BLaER1 treated with 17β-estradiol and CSF1 and Interleukin-3, amounts not matched to agents 10 nM and 100 nM (cell line): Measurements from ENCODE around the gene MVD.

ENCODE experiments used
- H3K27ac ChIP-seq, 11 experiments: shearing (Covaris generic); formaldehyde crosslinking; 2 replicates each; pipeline ENCODE4 v1.8.1; 2022
- H3K27me3 ChIP-seq, 11 experiments: shearing (Covaris generic); formaldehyde crosslinking; 2 replicates each; pipeline ENCODE4 v1.8.1; 2022
- H3K36me3 ChIP-seq, 11 experiments: shearing (Covaris generic); formaldehyde crosslinking; 2 replicates each; pipeline ENCODE4 v1.8.1; 2022
- H3K4me1 ChIP-seq, 10 experiments: shearing (Covaris generic); formaldehyde crosslinking; 2 replicates each; pipeline ENCODE4 v1.8.1; 2022
- H3K4me2 ChIP-seq, 11 experiments: shearing (Covaris generic); formaldehyde crosslinking; 2 replicates each; pipeline ENCODE4 v1.8.1; 2022
- H3K4me3 ChIP-seq, 10 experiments: shearing (Covaris generic); formaldehyde crosslinking; 2 replicates each; pipeline ENCODE4 v1.8.1; 2022
- H3K9ac ChIP-seq, 11 experiments: shearing (Covaris generic); formaldehyde crosslinking; 2 replicates each; pipeline ENCODE4 v1.8.1; 2022
- H3K9me3 ChIP-seq, 11 experiments: shearing (Covaris generic); formaldehyde crosslinking; replicated peaks in 1 of 11; 2 replicates each; pipeline ENCODE4 v1.8.1; 2022
- H4K20me1 ChIP-seq, 11 experiments: shearing (Covaris generic); formaldehyde crosslinking; 2 replicates each; pipeline ENCODE4 v1.8.1; 2022
- Cebpa-rat ChIP-seq, 11 experiments: shearing (Covaris generic); IDR thresholded peaks; 2 replicates each; pipeline ENCODE4 v1.8.1; 2022

The MVD gene

GRCh38 chr16:88705801-88706228, 42.9 kb upstream of the MVD start:
- Histone ChIP-seq H3K4me2 (peak overlapping the region; percentile 96 to 100 (median 99)), H3K27me3 (peaks cover 0 to 26% (median 19%) of the 10 kb centered on the region in 11 experiments; a peak in 13 of 22 replicates), H3K4me3 (peak overlapping the region; percentile 85 to 99 (median 94)), H3K9ac (peak overlapping the region; percentile 81 to 95 (median 89)), H3K4me1 (peaks cover 57 to 83% (median 69%) of the 10 kb centered on the region in 10 experiments), H3K27ac (peak overlapping the region; percentile 80 to 96 (median 88)), H4K20me1 (peaks cover 0 to 64% (median 45%) of the 10 kb centered on the region in 11 experiments; a peak in 19 of 22 replicates), H3K9me3 (no peaks in the 10 kb centered on the region), H3K36me3 (peaks cover 0 to 41% (median 20%) of the 10 kb centered on the region in 11 experiments; a peak in 19 of 22 replicates)
- TF ChIP-seq Cebpa-rat (IDR thresholded peaks at IDR 0.05): no peak

- Histone ChIP-seq H3K9ac (peak overlapping the region; percentile 81 to 95 (median 89)), H3K4me2 (peak overlapping the region; percentile 96 to 100 (median 99)), H4K20me1 (peaks cover 0 to 58% (median 38%) of the 10 kb centered on the region in 11 experiments; a peak in 19 of 22 replicates), H3K36me3 (peaks cover 2 to 40% (median 21%) of the 10 kb centered on the region in 11 experiments; a peak in 21 of 22 replicates), H3K4me3 (peak overlapping the region; percentile 85 to 99 (median 94)), H3K4me1 (peaks cover 64 to 83% (median 72%) of the 10 kb centered on the region in 10 experiments), H3K27me3 (peaks cover 0 to 26% (median 19%) of the 10 kb centered on the region in 11 experiments; a peak in 13 of 22 replicates), H3K9me3 (no peaks in the 10 kb centered on the region), H3K27ac (peak overlapping the region; percentile 80 to 96 (median 88))
- no peak for TF ChIP-seq Cebpa-rat (IDR thresholded peaks at IDR 0.05)
Measured at GRCh38 chr16:88705076-88705684, 42.3 kb upstream of the MVD start.

- Histone ChIP-seq H4K20me1 (peaks cover 6 to 51% (median 24%) of the 10 kb centered on the region in 11 experiments; a peak in 19 of 22 replicates), H3K36me3 (peaks cover 0 to 40% (median 17%) of the 10 kb centered on the region in 11 experiments; a peak in 17 of 22 replicates), H3K27ac (peak overlapping the region; percentile 80 to 97 (median 93)), H3K4me2 (peak overlapping the region; percentile 96 to 100 (median 99)), H3K9me3 (no peaks in the 10 kb centered on the region), H3K4me3 (peak overlapping the region; percentile 39 to 99 (median 94); a peak in 19 of 20 replicates), H3K9ac (peak overlapping the region; percentile 81 to 95 (median 89)), H3K4me1 (peaks cover 78 to 92% (median 84%) of the 10 kb centered on the region in 10 experiments), H3K27me3 (peaks cover 0 to 26% (median 19%) of the 10 kb centered on the region in 11 experiments; a peak in 13 of 22 replicates)
- TF ChIP-seq Cebpa-rat (IDR thresholded peaks at IDR 0.05): no peak
Measured at GRCh38 chr16:88703486-88704309, 40.8 kb upstream of the MVD start.

- Histone ChIP-seq H3K4me2 (peak overlapping the region; percentile 96 to 100 (median 99)), H3K4me3 (peak overlapping the region; percentile 43 to 99 (median 94); a peak in 19 of 20 replicates), H3K9me3 (no peaks in the 10 kb centered on the region), H3K9ac (peak overlapping the region; percentile 75 to 95 (median 89)), H3K4me1 (peaks cover 81 to 92% (median 85%) of the 10 kb centered on the region in 10 experiments), H3K27ac (peak overlapping the region; percentile 60 to 97 (median 93)), H3K36me3 (peaks cover under 1 to 42% (median 28%) of the 10 kb centered on the region in 11 experiments; a peak in 21 of 22 replicates), H4K20me1 (peaks cover 6 to 51% (median 20%) of the 10 kb centered on the region in 11 experiments; a peak in 18 of 22 replicates), H3K27me3 (peaks cover 0 to 26% (median 19%) of the 10 kb centered on the region in 11 experiments; a peak in 13 of 22 replicates)
- no peak for TF ChIP-seq Cebpa-rat (IDR thresholded peaks at IDR 0.05)
Measured at GRCh38 chr16:88702371-88703210, 39.7 kb upstream of the MVD start.

- Histone ChIP-seq H3K4me1 (peaks cover 81 to 89% (median 84%) of the 10 kb centered on the region in 10 experiments), H3K9me3 (no peaks in the 10 kb centered on the region), H3K4me3 (peak overlapping the region; percentile 43 to 99 (median 94)), H3K36me3 (peaks cover 6 to 50% (median 36%) of the 10 kb centered on the region in 11 experiments; a peak in 21 of 22 replicates), H3K27ac (peak overlapping the region; percentile 60 to 97 (median 93)), H3K4me2 (peak overlapping the region; percentile 96 to 100 (median 99)), H4K20me1 (peaks cover 6 to 45% (median 21%) of the 10 kb centered on the region in 11 experiments; a peak in 15 of 22 replicates), H3K9ac (peak overlapping the region; percentile 75 to 95 (median 89)), H3K27me3 (peaks cover 0 to 26% (median 19%) of the 10 kb centered on the region in 11 experiments; a peak in 13 of 22 replicates)
- TF ChIP-seq Cebpa-rat (IDR thresholded peaks at IDR 0.05): no peak
Measured at GRCh38 chr16:88701581-88702370, 38.9 kb upstream of the MVD start.

GRCh38 chr16:88700636-88701482, 38.0 kb upstream of the MVD start:
- peak; percentile 17 to 76 (median 72); a peak in 16 of 22 replicates for TF ChIP-seq Cebpa-rat (IDR thresholded peaks at IDR 0.05)
- H3K27ac ChIP-seq: peak overlapping the region; percentile 60 to 97 (median 93)
- peaks cover 6 to 60% (median 44%) of the 10 kb centered on the region in 11 experiments; a peak in 21 of 22 replicates for H3K36me3 ChIP-seq
- H4K20me1 ChIP-seq: peaks cover 6 to 40% (median 28%) of the 10 kb centered on the region in 11 experiments; a peak in 15 of 22 replicates
- peak overlapping the region; percentile 43 to 99 (median 94) for H3K4me3 ChIP-seq
- peak overlapping the region; percentile 96 to 100 (median 99) for H3K4me2 ChIP-seq
- no peaks in the 10 kb centered on the region for H3K9me3 ChIP-seq
- peaks cover 0 to 22% (median 16%) of the 10 kb centered on the region in 11 experiments; a peak in 13 of 22 replicates for H3K27me3 ChIP-seq
- H3K9ac ChIP-seq: peak overlapping the region; percentile 75 to 95 (median 89)
- peaks cover 83 to 92% (median 88%) of the 10 kb centered on the region in 10 experiments for H3K4me1 ChIP-seq
